Cardiac atrium fibroblast (primary cell): ENCODE data around the gene CHST5. TPM values are rescaled to one million over a fixed set of nuclear protein-coding genes. Genes with fewer than 3 reads are reported as not detected.

Source experiments
- total RNA-seq: library from RNA; depleted of rRNA; stranded (reverse); fragments of >200 nt; gene quantifications from 2 replicates; pipeline ENCODE4 v1.2.3, GENCODE V29; 2015

CHST5 gene
- not detected in 2 replicates for total RNA-seq

DNA sequence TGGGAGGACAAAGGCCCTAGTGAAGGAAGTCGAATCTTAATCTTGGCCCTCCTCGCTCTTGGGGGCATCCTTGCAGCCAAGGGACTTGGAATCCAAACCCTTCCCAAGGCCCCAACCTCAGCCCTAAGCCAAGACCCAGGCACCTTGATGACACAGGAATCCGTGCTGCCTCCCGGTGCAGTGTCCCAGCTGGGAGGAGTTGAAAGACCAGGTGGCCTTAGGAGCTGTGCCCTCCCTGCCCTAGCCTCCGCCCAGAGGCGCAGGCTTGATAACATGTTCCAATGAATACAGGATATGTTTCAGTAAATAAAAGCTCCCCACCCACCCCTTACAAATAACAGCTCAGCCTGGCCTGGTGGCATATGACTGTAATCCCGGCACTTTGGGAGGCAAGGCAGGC lies at the start of gene CHST5:
Gene CHST5 (minus strand): TSS at position 208 of the 400 bp plus-strand sequence. CDS start 5,724 bp downstream, outside the sequence.

DNA sequence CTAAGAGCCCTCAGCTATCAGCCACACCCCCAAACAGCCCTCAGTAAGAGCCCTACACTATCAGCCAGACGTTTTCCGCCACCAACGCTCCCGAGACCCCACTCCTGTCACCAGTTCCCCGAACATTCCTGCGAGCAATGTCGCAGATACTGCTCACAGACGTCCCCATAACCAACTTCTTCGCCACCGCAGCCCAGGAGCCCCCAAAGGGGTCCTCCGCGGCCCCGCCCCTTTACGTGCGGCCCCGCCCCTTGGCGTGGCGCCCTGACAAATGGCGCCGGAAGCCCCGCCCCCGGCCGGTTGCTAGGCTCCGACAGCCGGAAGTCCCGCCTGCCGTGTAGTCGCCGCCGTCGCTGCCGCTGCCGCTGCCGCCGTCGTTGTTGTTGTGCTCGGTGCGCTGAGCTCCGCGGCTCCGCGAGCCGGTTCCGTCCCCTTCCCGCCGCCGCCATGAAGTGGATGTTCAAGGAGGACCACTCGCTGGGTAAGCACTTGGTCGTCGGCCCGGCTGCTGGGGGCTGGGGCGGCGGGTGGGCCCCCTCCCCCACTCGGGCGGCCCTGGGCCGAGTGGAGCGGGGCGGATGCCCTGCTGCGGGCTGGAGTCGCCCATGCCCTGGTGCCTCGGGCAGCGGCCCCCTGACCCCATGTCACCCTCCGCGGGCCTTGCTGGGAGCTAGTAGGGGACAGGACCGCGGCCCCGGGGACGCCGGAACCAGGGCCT lies 30.3 kb upstream of the CHST5 start, which contains the start of gene GABARAPL2:
Gene GABARAPL2 (plus strand): TSS at position 340 of the 718 bp plus-strand sequence. CDS start 108 bp downstream, at position 448.

DNA sequence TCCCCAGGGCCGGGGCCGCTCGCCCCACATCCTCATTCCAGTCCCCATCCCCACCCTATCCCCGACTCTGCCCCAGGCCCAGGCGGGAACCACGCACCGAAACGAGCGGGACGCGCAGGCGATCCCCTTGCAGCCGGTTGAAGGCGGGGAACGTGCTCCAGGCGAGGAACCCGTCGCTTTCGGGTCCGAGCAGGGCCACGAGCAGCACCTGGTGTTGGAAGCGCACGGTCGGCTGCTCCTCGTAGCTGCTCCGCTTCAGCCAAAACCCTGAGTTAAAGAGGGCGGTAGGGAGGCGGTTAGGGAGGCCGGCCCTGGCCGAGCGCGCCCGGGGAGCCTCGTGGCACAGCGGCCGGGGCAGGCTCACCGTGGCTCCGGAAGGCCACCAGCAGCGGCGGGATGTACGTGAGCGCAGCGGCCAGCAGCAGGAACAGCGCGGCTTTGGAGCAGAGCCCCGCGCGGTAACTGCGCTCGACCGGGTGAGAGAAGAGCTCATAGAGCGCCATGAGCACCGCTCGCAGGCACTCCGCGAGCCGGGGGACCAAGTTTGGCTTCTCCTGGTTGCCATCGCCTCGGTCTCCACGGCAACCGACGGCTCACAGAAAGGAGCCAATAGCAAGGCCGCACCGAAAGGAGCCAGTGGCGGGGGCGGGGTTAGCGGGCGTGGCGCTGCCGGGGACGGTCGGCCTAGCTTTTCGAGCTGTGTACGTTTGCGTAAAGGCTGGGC lies 20.0 kb upstream of the CHST5 start, which contains the start of gene TMEM231:
Gene TMEM231 (minus strand): TSS at position 546 of the 724 bp plus-strand sequence. CDS start 43 bp downstream, at position 503.

DNA sequence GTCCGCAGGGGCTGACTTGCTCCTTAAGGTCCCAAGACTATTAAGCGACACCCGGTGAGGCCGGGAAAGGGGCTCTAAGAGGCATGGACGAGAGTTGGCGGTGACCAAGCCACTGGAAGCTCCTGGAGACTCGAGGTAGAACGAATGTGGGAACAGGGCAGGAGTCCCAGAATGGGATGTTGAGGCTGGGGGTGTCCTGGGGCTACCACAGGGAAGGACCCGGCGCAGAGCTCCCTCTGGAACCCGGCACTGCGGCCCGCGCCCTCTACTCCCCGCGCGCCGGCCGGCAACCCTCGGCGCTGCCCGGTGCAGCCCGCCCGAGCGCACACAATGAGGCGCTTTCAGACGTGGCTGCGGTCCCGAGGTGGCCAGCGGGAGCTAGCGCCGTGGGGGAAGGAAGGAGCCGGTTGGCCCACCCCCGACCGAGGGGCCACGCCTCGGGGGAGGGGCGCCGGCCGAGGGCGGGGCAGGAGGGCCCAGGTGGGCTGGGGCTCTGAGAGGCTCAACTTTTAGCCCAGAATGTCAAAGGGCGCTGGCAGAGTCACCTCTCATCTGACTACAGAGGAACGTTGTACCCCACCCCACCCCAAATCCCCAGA lies 40.7 kb downstream of the CHST5 start, which contains the start of gene CHST6:
Gene CHST6 (minus strand): TSS at position 366 of the 599 bp plus-strand sequence. CDS start 15,613 bp downstream, outside the sequence.

Other genes starting within 250 kb of the CHST5 start
- 24.6 and 39.2 TPM in 2 replicates for gene CFDP1, start 102.6 kb downstream of the CHST5 start, total RNA-seq
- gene TMEM170A, start 71.4 kb downstream of the CHST5 start, total RNA-seq = 7.1 and 11.2 TPM in 2 replicates
- gene CHST6, start 40.7 kb downstream of the CHST5 start, total RNA-seq = 0.72 and 0.97 TPM in 2 replicates
- gene TMEM231, start 20.1 kb upstream of the CHST5 start, total RNA-seq = 9.4 and 13.6 TPM in 2 replicates
- gene GABARAPL2, start 30.3 kb upstream of the CHST5 start, total RNA-seq = 51.8 and 62.0 TPM in 2 replicates
- 27.5 and 34.7 TPM in 2 replicates for gene ADAT1, start 87.2 kb upstream of the CHST5 start, total RNA-seq
- gene KARS1, start 111.6 kb upstream of the CHST5 start, total RNA-seq = 137 and 149 TPM in 2 replicates
- gene TERF2IP, start 111.7 kb upstream of the CHST5 start, total RNA-seq = 35.0 and 45.4 TPM in 2 replicates
- not detected in 2 replicates for gene CPHXL2, start 140.9 kb upstream of the CHST5 start, total RNA-seq
- gene DUXB, start 165.4 kb upstream of the CHST5 start, total RNA-seq = not detected in 2 replicates
- gene CPHXL, start 190.4 kb upstream of the CHST5 start, total RNA-seq = not detected in 2 replicates